Renal pelvis (tissue), 12 donors: Measurements from ENCODE around the gene GMNN. TPM values are rescaled to one million over a fixed set of nuclear protein-coding genes. Genes with fewer than 3 reads are reported as not detected.
"Not testable (repeated sequence)": the region's sequence is repeated elsewhere in the genome, so short reads cannot be mapped to it uniquely, and the experiment has no call there.

Experiments used
- DNase-seq: peaks from one replicate; pipeline ENCODE4 v3.0.0-alpha.2; 2013
- long read RNA-seq, 16 experiments: transcript quantifications; one replicate each; lab custom pipeline, GENCODE V29; 2026
- polyA plus RNA-seq, 3 donors: library from polyadenylated mRNA; unstranded; fragments of 120-200 nt; gene quantifications; one replicate each; pipeline ENCODE4 v1.2.1, GENCODE V29; 2013; ENCODE audit not compliant: insufficient read length in 3 of 3

The GMNN gene
- polyA plus RNA-seq = 10 to 100 TPM; 56.4 to 60.0 (median 57.9) TPM
- long read RNA-seq, donor 1, transcript GMNN-201 (7 exons, 1,262 nt) = minor isoform, 9 of 28 reads
- long read RNA-seq, donor 1, transcript GMNN-202 (7 exons, 1,133 nt) = major isoform, 12 of 28 reads
- long read RNA-seq, donor 1, partial matches to known transcripts = 0 of 28 reads
- long read RNA-seq, donor 1, other reads (novel, unspliced or antisense) = 6 of 28 reads
- long read RNA-seq, donor 2, transcript GMNN-201 (7 exons, 1,262 nt) = major isoform, 13 of 40 reads
- long read RNA-seq, donor 2, transcript GMNN-202 (7 exons, 1,133 nt) = minor isoform, 8 of 40 reads
- long read RNA-seq, donor 2, partial matches to known transcripts = 5 of 40 reads
- long read RNA-seq, donor 2, other reads (novel, unspliced or antisense) = 12 of 40 reads
- long read RNA-seq, donor 3, transcript GMNN-202 (7 exons, 1,133 nt) = major isoform, 8 of 16 reads
- long read RNA-seq, donor 3, transcript GMNN-201 (7 exons, 1,262 nt) = major isoform, 8 of 16 reads
- long read RNA-seq, donor 3, partial matches to known transcripts = 0 of 16 reads
- long read RNA-seq, donor 3, other reads (novel, unspliced or antisense) = 0 of 16 reads
- long read RNA-seq, donor 4, transcript GMNN-202 (7 exons, 1,133 nt) = minor isoform, 8 of 30 reads
- long read RNA-seq, donor 4, transcript GMNN-201 (7 exons, 1,262 nt) = major isoform, 17 of 30 reads
- long read RNA-seq, donor 4, partial matches to known transcripts = 0 of 30 reads
- long read RNA-seq, donor 4, other reads (novel, unspliced or antisense) = 5 of 30 reads
- long read RNA-seq, donor 5, partial matches to known transcripts = 0 of 6 reads
- long read RNA-seq, donor 5, other reads (novel, unspliced or antisense) = 0 of 6 reads
- long read RNA-seq, donor 6, transcript GMNN-201 (7 exons, 1,262 nt) = major isoform, 10 of 21 reads
- long read RNA-seq, donor 6, transcript GMNN-202 (7 exons, 1,133 nt) = minor isoform, 6 of 21 reads
- long read RNA-seq, donor 6, partial matches to known transcripts = 0 of 21 reads
- long read RNA-seq, donor 6, other reads (novel, unspliced or antisense) = 5 of 21 reads
- long read RNA-seq, donor 7, transcript GMNN-201 (7 exons, 1,262 nt) = major isoform, 14 of 26 reads
- long read RNA-seq, donor 7, transcript GMNN-202 (7 exons, 1,133 nt) = minor isoform, 10 of 26 reads
- long read RNA-seq, donor 7, partial matches to known transcripts = 0 of 26 reads
- long read RNA-seq, donor 7, other reads (novel, unspliced or antisense) = 0 of 26 reads
- long read RNA-seq, donor 8, partial matches to known transcripts = 0 of 2 reads
- long read RNA-seq, donor 8, other reads (novel, unspliced or antisense) = 0 of 2 reads
- long read RNA-seq, donor 9, transcript GMNN-201 (7 exons, 1,262 nt) = minor isoform, 12 of 34 reads
- long read RNA-seq, donor 9, transcript GMNN-202 (7 exons, 1,133 nt) = major isoform, 15 of 34 reads
- long read RNA-seq, donor 9, partial matches to known transcripts = 0 of 34 reads
- long read RNA-seq, donor 9, other reads (novel, unspliced or antisense) = 5 of 34 reads
- long read RNA-seq, donor 10, transcript GMNN-201 (7 exons, 1,262 nt) = major isoform, 10 of 19 reads
- long read RNA-seq, donor 10, transcript GMNN-202 (7 exons, 1,133 nt) = minor isoform, 8 of 19 reads
- long read RNA-seq, donor 10, partial matches to known transcripts = 0 of 19 reads
- long read RNA-seq, donor 10, other reads (novel, unspliced or antisense) = 0 of 19 reads
- long read RNA-seq, donor 11, transcript GMNN-201 (7 exons, 1,262 nt) = major isoform, 7 of 11 reads
- long read RNA-seq, donor 11, partial matches to known transcripts = 0 of 11 reads
- long read RNA-seq, donor 11, other reads (novel, unspliced or antisense) = 0 of 11 reads
- long read RNA-seq, donor 12, transcript GMNN-201 (7 exons, 1,262 nt) = major isoform, 14 of 32 reads
- long read RNA-seq, donor 12, transcript GMNN-202 (7 exons, 1,133 nt) = minor isoform, 13 of 32 reads
- long read RNA-seq, donor 12, partial matches to known transcripts = 0 of 32 reads
- long read RNA-seq, donor 12, other reads (novel, unspliced or antisense) = 5 of 32 reads
- long read RNA-seq, donor 13, partial matches to known transcripts = 0 of 7 reads
- long read RNA-seq, donor 13, other reads (novel, unspliced or antisense) = 0 of 7 reads
- long read RNA-seq, donor 14, transcript GMNN-201 (7 exons, 1,262 nt) = major isoform, 13 of 27 reads
- long read RNA-seq, donor 14, transcript GMNN-202 (7 exons, 1,133 nt) = minor isoform, 6 of 27 reads
- long read RNA-seq, donor 14, partial matches to known transcripts = 0 of 27 reads
- long read RNA-seq, donor 14, other reads (novel, unspliced or antisense) = 6 of 27 reads
- long read RNA-seq, donor 15, transcript GMNN-202 (7 exons, 1,133 nt) = minor isoform, 12 of 44 reads
- long read RNA-seq, donor 15, transcript GMNN-201 (7 exons, 1,262 nt) = major isoform, 16 of 44 reads
- long read RNA-seq, donor 15, partial matches to known transcripts = 0 of 44 reads
- long read RNA-seq, donor 15, other reads (novel, unspliced or antisense) = 15 of 44 reads
- long read RNA-seq, donor 16, transcript GMNN-201 (7 exons, 1,262 nt) = major isoform, 12 of 27 reads
- long read RNA-seq, donor 16, transcript GMNN-202 (7 exons, 1,133 nt) = minor isoform, 7 of 27 reads
- long read RNA-seq, donor 16, partial matches to known transcripts = 7 of 27 reads
- long read RNA-seq, donor 16, other reads (novel, unspliced or antisense) = 0 of 27 reads

GRCh38 chr6:24774696-24775519, at the start of gene GMNN:
GMNN (plus strand) TSS chr6:24774937; CDS start chr6:24777247, 2,310 bp downstream.
- DNase-seq = peak; percentile 96

- not testable (repeated sequence) for DNase-seq
Observed at GRCh38 chr6:24730653-24731052, 44.1 kb upstream of the GMNN start.

DNA sequence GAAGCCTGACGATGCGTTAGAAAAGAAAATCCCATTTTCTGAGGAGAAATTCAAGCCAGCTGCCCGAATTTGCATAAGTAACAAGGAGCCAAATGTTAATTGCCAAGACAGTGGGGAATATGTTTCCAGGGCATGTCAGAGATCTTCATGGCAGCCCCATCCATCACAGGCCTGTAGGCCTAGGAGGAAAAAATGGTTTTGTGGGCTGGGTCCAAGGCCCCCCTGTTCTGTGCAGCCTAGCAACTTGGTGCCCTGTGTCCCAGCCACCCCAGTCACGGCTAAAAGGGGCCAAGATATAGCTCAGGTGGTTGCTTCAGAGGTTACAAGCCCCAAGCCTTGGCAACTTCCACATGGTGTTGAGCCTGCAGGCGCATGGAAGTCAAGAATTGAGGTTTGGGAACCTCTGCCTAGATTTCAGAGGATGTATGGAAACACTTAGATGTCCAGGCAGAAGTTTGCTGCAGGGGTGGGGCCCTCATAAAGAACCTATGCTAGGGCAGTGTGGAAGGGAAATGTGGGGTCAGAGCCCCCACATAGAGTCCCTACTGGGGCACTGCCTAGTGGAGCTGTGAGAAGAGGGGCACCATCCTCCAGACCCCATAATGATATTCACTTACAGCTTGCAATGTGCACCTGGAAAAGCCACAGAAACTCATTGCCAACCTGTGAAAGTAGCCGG, 43.1 kb upstream of the GMNN start:
- not testable (repeated sequence) for DNase-seq

- DNase-seq = no peak
Observed at GRCh38 chr6:24734166-24734565, 40.6 kb upstream of the GMNN start.

DNA sequence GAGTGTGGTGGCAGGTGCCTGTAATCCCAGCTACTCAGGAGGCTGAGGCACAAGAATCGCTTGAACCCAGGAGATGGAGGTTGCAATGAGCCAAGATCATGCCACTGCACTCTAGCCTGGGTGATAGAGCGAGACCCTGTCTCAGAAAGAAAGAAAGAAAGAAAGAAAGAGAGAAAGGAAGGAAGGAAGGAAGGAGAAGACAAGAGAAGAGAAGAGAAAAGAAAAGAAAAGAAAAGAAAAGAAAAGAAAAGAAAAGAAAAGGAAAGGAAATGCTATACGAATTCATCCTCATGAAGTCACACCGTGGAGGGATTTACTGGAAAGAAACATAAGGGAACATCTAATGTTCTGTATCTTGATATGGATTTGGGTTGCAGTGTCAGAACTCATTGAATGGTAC, 40.0 kb upstream of the GMNN start:
- DNase-seq = not testable (repeated sequence)

GRCh38 chr6:24738741-24739140, 36.0 kb upstream of the GMNN start:
- no peak for DNase-seq

DNA sequence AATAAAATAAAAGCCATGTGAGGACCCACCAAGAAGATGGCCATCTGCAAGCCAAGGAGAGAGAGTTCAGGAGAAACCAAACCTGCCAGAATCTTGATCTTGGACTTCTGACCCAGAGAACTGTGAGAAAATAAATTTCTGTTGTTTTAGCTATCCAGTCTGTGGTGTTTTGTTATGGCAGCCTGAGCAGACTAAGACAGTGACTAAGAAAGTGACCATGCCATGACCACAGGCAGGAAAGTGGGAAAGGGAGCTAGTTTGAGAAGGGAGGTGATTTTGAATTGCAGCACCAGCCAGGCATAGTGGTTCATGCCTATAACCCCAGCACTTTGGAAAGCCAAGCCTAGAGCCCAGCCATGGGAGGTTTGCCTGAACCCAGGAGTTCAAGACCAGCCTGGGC, 33.9 kb upstream of the GMNN start:
- no peak for DNase-seq

DNA sequence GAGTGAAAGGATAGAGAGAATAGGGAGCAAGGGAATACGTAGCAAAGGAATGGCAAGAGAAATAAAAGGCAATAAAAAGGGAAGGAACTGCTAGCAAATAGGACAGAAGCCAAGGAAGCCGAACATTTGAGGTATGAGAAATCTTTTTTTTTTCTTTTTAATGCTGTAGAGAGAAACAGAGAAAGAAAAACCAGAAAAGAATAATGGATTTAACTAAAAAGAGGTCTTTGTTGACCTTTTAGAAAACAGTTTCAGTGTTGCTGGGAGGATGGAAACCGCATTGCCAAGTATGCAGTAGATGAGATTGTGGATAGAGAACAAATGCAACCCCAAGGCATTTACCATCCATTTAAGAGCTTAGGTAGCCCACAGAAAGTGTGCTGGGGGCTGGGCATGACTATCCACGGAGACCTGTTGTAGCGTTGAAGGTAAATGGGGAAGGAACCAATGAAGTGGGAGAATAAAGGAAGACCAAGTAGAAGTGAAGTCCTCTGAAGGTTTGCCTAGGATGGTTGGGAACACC, 32.5 kb upstream of the GMNN start:
- DNase-seq = no peak

GRCh38 chr6:24743265-24743943, 31.3 kb upstream of the GMNN start:
- no peak for DNase-seq

DNA sequence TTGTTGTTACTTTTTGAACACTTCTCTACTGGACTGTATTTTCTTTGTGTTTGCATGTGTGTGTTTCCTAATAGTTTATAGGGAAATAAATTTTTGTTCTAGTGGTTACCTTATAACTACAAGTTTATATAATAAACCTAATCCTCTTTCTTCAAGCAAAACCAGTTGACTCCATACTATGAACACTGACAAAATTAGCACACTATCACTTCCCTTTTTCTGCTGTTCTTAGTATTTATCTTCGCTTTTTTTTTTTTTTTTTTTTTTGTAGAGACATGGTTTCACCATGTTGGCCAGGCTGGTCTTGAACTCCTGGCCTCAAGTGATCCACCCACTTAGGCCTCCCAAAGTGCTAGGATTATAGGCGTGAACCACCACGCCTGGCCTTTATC, 30.8 kb upstream of the GMNN start:
- DNase-seq = no peak

GRCh38 chr6:24744911-24745310, 29.8 kb upstream of the GMNN start:
- no peak for DNase-seq

DNA sequence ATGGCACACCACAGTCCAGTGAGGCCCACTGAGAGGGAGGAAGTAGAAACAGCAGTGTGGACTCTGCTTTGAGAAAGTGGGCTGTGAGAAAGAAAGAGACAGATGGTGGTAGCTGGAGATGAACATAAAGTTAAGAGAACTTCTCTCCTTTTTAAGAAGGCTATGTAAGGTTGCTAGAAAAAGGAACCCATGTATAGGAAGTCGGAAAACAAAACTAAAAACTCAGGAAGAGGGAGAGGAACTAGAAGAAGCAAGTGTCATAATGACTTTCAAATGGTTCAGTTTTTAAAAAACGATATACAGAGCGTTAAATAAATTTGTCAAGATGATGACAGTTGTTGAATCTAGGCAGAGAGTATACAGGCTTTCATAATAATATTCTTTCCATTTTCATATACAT, 25.4 kb upstream of the GMNN start:
- DNase-seq = no peak

GRCh38 chr6:24750878-24751277, 23.9 kb upstream of the GMNN start:
- not testable (repeated sequence) for DNase-seq

- no peak for DNase-seq
Observed at GRCh38 chr6:24752503-24752902, 22.2 kb upstream of the GMNN start.

DNA sequence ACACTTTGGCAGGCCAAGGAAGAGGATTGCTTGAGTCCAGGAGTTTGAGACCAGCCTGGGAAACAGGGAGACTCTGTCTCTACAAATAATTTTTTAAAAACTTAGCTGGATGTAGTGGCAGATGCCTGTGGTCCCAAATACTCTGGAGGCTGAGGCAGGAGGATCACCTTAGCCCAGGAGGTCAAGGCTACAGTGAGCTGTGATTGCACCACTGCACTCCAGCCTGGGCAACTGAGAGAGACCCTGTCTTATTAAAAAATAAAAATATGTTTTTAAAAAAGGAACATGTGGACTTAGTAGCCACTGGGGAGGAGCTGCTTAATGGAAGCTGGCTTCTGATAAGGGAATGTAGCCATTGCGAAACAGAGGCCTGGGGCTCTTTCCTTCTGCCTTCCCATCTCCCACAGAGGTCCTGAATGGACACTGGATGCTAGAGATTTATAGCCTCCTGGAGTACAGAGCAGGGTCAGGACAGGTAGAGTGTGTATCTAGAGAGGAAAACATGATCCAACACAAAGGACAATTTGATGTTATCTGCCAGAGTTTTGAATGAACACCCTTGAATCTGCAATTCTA, 21.7 kb upstream of the GMNN start:
- DNase-seq = no peak

GRCh38 chr6:24753545-24753944, 21.2 kb upstream of the GMNN start:
- DNase-seq = no peak
